HL-60 (cell line): ENCODE results near the gene KIFC3.

Experiments
- DNase-seq, 2 experiments: peaks; one replicate each; pipeline ENCODE4 v3.0.0-alpha.2; 2010 to 2020; ENCODE audit warnings: low read depth in 1 of 2, low spot score in 1 of 2
- H3K27ac ChIP-seq: fragments of 250-450 bp; sonication (Bioruptor Pico); replicated peaks from 2 replicates; pipeline ENCODE4 v1.5.1; 2020; ENCODE audit warnings: mild to moderate bottlenecking, moderate library complexity
- H3K27me3 ChIP-seq: fragments of 250-450 bp; sonication (Bioruptor Pico); 2 replicates; pipeline ENCODE4 v1.5.1; 2021; ENCODE audit warnings: mild to moderate bottlenecking, moderate library complexity; ENCODE audit not compliant: insufficient read depth, poor library complexity, severe bottlenecking
- H3K4me3 ChIP-seq: replicated peaks from 2 replicates; pipeline ENCODE4 v1.5.1; 2011; ENCODE audit warnings: mild to moderate bottlenecking, control low read depth, low read length; ENCODE audit not compliant: insufficient read depth
- GABPA ChIP-seq: IDR thresholded peaks from 2 replicates; pipeline ENCODE4 v1.6.1; 2012; ENCODE audit warnings: low read depth
- POLR2AphosphoS5 ChIP-seq: IDR thresholded peaks from 2 replicates; pipeline ENCODE4 v1.6.1; 2012; ENCODE audit warnings: low read depth
- SPI1 ChIP-seq: IDR thresholded peaks from 2 replicates; pipeline ENCODE4 v1.6.1; 2012; ENCODE audit warnings: low read depth, mild to moderate bottlenecking, borderline replicate concordance
- TF ChIP-seq, protein P1 (sequence below): IDR thresholded peaks from one replicate; pipeline ENCODE4 v1.5.1; 2011; ENCODE audit warnings: low read length, control low read depth, inconsistent platforms; ENCODE audit not compliant: insufficient read depth
- TF ChIP-seq, protein P2 (sequence below): IDR thresholded peaks from 2 replicates; pipeline ENCODE4 v1.6.1; 2012; ENCODE audit warnings: low read depth; ENCODE audit not compliant: insufficient replicate concordance

KIFC3 gene

DNA sequence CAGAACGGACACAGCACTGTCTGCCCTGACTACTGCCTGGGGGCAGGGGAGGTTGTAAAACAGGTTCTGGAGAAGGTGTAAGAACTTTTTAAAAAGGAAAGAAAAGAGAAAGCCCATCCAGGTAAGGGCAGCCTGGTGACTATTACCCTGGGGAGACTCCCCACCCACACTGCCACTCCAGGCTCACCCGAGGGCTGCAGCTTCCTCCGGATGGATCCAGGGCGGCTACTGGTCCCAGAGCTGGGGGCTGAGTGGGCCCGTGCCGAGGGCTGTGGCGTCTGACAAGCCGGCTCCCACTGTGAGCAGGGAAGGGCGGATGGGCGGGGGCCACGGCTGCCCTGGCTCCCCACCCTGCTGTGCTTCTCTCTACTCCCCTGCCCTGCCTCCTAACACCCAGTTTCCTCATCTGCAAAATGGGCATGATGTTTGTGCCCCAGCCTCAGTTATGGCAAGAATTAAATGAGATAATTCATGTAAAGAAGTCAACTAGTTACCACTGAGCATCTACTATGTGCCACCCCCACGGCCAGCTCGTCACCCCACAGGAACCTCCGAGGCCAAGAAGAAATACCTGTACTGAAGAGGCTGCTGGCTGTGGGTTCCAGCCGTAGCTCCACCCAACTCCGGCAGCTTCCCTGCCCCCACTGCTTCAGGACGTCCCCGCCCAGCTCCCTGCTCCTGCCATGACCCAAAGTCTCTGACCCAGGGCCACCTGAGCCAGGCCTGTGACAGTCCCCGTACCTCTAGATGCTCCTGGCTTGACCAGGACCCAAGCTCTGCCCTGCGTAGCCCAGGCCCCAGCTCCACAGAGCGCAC, 42.5 kb downstream of the KIFC3 start:
- DNase-seq = no peak
- TF ChIP-seq GABPA = no peak
- no peak for TF ChIP-seq SPI1
- TF ChIP-seq, protein P1, sequence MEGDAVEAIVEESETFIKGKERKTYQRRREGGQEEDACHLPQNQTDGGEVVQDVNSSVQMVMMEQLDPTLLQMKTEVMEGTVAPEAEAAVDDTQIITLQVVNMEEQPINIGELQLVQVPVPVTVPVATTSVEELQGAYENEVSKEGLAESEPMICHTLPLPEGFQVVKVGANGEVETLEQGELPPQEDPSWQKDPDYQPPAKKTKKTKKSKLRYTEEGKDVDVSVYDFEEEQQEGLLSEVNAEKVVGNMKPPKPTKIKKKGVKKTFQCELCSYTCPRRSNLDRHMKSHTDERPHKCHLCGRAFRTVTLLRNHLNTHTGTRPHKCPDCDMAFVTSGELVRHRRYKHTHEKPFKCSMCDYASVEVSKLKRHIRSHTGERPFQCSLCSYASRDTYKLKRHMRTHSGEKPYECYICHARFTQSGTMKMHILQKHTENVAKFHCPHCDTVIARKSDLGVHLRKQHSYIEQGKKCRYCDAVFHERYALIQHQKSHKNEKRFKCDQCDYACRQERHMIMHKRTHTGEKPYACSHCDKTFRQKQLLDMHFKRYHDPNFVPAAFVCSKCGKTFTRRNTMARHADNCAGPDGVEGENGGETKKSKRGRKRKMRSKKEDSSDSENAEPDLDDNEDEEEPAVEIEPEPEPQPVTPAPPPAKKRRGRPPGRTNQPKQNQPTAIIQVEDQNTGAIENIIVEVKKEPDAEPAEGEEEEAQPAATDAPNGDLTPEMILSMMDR = no peak
- TF ChIP-seq POLR2AphosphoS5 = no peak
- TF ChIP-seq, protein P2, sequence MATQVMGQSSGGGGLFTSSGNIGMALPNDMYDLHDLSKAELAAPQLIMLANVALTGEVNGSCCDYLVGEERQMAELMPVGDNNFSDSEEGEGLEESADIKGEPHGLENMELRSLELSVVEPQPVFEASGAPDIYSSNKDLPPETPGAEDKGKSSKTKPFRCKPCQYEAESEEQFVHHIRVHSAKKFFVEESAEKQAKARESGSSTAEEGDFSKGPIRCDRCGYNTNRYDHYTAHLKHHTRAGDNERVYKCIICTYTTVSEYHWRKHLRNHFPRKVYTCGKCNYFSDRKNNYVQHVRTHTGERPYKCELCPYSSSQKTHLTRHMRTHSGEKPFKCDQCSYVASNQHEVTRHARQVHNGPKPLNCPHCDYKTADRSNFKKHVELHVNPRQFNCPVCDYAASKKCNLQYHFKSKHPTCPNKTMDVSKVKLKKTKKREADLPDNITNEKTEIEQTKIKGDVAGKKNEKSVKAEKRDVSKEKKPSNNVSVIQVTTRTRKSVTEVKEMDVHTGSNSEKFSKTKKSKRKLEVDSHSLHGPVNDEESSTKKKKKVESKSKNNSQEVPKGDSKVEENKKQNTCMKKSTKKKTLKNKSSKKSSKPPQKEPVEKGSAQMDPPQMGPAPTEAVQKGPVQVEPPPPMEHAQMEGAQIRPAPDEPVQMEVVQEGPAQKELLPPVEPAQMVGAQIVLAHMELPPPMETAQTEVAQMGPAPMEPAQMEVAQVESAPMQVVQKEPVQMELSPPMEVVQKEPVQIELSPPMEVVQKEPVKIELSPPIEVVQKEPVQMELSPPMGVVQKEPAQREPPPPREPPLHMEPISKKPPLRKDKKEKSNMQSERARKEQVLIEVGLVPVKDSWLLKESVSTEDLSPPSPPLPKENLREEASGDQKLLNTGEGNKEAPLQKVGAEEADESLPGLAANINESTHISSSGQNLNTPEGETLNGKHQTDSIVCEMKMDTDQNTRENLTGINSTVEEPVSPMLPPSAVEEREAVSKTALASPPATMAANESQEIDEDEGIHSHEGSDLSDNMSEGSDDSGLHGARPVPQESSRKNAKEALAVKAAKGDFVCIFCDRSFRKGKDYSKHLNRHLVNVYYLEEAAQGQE = no peak
- Histone ChIP-seq H3K27ac (no peak overlapping the region), H3K27me3 (no peaks in the 10 kb centered on the region), H3K4me3 (no peak overlapping the region)

DNA sequence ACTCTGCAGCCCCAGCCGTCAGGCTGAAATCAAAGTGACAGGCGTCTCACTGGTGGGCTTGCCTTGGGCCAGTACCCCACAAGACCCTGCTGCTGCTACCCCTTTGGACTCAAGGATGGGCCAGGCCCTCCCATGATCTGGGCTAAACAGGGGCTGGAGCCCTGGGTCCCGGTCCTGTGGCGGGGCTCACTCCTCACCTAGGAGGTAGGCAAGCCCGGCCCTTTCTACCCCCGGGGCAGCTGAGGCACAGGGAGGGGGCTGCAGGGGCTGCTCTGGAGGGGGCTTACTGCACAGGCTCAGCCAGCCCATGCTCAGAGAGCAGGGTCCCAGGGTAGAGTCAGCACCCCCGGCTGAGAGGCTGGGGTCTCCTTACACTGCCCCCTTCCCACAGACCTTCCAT, 43.2 kb downstream of the KIFC3 start:
- TF ChIP-seq POLR2AphosphoS5 (no peak), SPI1 (no peak), GABPA (no peak)
- TF ChIP-seq, protein P1 = no peak
- TF ChIP-seq, protein P2 = no peak
- DNase-seq = no peak
- Histone ChIP-seq H3K27ac (no peak overlapping the region), H3K4me3 (no peak overlapping the region), H3K27me3 (no peaks in the 10 kb centered on the region)

DNA sequence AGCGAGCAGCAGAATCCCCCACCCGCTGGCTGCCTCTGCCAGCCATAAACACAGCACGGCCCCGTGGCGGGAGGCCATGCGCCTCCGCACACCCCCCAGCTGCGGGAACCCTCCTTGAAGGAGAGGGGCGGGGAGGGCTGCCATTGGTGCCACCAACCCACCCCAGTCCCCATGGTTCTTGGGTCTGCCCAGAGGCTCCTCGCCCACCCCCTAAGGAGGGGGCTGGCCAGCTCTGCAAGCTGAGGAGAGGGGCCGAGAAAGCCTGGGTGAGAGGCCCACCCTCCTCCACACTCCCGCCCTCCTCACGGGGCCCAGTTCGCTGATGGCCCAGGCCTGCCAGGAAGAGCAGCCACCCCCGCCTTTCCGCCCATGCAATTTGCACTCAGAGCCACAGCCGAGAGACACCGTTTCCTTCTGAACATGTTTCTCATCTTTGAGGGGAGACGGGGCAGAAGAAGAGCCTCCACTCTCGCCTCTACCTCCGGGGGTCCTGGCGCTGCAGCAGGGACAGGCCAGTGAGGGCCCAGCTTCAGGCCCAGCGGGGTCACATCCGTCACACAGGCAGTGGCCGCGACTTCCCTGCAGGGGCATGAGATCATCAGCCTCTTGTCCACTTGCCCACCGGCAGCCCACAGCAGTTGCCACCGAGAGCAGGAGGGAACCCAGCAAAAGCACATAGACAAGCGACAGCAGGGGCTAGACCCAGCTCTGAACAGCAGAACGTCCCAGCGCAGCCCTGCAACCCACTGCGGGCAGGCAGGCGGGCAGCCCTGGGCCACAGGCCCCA, 43.8 kb downstream of the KIFC3 start:
- H3K27me3 ChIP-seq = no peaks in the 10 kb centered on the region
- H3K4me3 ChIP-seq = no peak overlapping the region
- TF ChIP-seq SPI1 = no peak
- no peak for TF ChIP-seq GABPA
- TF ChIP-seq, protein P2 = no peak
- TF ChIP-seq, protein P1 = no peak
- TF ChIP-seq POLR2AphosphoS5 = no peak
- no peak overlapping the region for H3K27ac ChIP-seq
- no peak for DNase-seq
